NB4 (cell line): ENCODE measurements around the gene CYYR1.

Experiments
- DNase-seq: peaks from one replicate; pipeline ENCODE4 v3.0.0; 2010; ENCODE audit warnings: low read depth
- H3K4me3 ChIP-seq: one replicate; pipeline ENCODE4 v1.5.1; 2011; ENCODE audit warnings: mild to moderate bottlenecking, low read depth, low read length, moderate library complexity
- MAX ChIP-seq: IDR thresholded peaks from 2 replicates; pipeline ENCODE4 v1.6.1; 2011; ENCODE audit warnings: low read depth, low read length
- MYC ChIP-seq: IDR thresholded peaks from 2 replicates; pipeline ENCODE4 v1.6.1; 2011; ENCODE audit warnings: low read depth, low read length
- POLR2A ChIP-seq: IDR thresholded peaks from 2 replicates; pipeline ENCODE4 v1.6.1; 2011; ENCODE audit warnings: mild to moderate bottlenecking; ENCODE audit not compliant: insufficient read length; ENCODE audit errors: extremely low read depth
- TF ChIP-seq, protein P1 (sequence below): IDR thresholded peaks from one replicate; pipeline ENCODE4 v1.5.1; 2012; ENCODE audit warnings: low read depth, low read length

CYYR1 gene

DNA sequence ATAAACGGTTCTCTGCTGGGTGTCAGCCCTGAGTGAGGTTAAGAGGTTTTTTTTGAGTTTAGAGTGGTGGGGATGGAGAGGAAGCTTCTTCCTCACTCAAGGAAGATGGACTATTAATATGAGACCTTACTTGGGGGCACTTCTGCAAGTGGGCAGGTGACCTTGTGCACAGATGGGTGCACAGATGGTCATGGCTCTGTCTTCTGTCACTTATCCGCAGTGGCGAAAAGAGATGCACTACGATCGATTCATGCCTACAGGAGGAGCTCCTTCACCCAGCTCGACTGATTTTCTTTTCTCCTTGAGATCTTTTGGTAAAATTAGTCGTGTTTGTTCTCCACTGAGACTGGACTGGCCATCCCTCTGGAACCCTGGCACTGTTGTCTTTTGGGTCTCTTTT lies 22.9 kb upstream of the CYYR1 start:
- TF ChIP-seq MYC, result no peak
- no peak for DNase-seq
- H3K4me3 ChIP-seq, result no peak overlapping the region

DNA sequence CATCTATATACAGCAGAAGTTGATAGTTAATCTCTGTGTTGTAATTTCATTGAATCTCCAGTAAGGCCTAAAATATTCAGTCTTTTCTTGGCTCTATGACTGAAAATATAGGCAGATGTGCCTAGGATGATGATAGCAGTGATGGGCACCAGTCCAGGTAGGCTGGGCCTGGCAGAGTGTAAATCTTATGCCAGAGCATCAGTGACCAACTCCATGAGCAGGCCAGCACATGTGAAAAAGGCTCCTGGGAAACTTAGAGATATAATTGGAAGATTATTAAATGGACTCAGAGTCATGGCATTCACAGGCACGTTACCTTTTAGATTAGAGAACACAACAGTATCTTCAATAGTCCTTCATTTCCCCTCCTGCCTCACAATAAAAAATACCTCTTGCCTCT lies 20.7 kb upstream of the CYYR1 start:
- no peak for TF ChIP-seq POLR2A
- TF ChIP-seq MYC, result no peak
- no peak for TF ChIP-seq MAX
- TF ChIP-seq, protein P1, sequence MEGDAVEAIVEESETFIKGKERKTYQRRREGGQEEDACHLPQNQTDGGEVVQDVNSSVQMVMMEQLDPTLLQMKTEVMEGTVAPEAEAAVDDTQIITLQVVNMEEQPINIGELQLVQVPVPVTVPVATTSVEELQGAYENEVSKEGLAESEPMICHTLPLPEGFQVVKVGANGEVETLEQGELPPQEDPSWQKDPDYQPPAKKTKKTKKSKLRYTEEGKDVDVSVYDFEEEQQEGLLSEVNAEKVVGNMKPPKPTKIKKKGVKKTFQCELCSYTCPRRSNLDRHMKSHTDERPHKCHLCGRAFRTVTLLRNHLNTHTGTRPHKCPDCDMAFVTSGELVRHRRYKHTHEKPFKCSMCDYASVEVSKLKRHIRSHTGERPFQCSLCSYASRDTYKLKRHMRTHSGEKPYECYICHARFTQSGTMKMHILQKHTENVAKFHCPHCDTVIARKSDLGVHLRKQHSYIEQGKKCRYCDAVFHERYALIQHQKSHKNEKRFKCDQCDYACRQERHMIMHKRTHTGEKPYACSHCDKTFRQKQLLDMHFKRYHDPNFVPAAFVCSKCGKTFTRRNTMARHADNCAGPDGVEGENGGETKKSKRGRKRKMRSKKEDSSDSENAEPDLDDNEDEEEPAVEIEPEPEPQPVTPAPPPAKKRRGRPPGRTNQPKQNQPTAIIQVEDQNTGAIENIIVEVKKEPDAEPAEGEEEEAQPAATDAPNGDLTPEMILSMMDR, result no peak
- no peak overlapping the region for H3K4me3 ChIP-seq
- no peak for DNase-seq

DNA sequence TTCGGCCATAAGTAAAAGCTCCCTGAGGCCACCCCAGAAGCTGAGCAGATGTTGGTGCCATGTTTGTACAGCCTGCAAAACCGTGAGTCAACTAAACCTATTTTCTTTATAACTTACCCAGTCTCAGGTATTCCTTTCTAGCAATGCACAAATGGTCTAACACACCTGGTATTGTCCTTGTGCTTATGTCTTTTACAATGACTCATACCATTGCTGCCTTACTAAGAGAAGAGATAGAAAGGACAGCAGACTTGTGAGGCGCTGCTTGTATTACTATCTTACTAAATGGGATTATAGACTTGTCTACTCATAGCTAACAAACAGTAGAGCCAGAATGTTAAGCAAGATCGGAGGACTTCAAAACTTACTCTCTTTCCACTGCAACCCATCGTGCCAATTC lies 18.5 kb upstream of the CYYR1 start:
- TF ChIP-seq MAX, result no peak
- TF ChIP-seq, protein P1, result no peak
- no peak for TF ChIP-seq POLR2A
- TF ChIP-seq MYC, result no peak

GRCh38 chr21:26588446-26588845 lies 15.4 kb upstream of the CYYR1 start:
- no peak overlapping the region for H3K4me3 ChIP-seq
- TF ChIP-seq POLR2A (no peak), MYC (no peak), MAX (no peak)
- TF ChIP-seq, protein P1, result no peak
- DNase-seq, result no peak

More for the DNA sequence above, 18.5 kb upstream of the CYYR1 start:
- DNase-seq, result no peak
- no peak overlapping the region for H3K4me3 ChIP-seq

- H3K4me3 ChIP-seq, result no peak overlapping the region
- DNase-seq, result peak; percentile 5
- TF ChIP-seq, protein P1, result no peak
- TF ChIP-seq MAX (no peak), POLR2A (no peak), MYC (no peak)
Observed at GRCh38 chr21:26587736-26588201, 14.7 kb upstream of the CYYR1 start.

- no peak for DNase-seq
- no peak overlapping the region for H3K4me3 ChIP-seq
- no peak for TF ChIP-seq MAX
- no peak for TF ChIP-seq POLR2A
- TF ChIP-seq MYC, result no peak
- TF ChIP-seq, protein P1, result no peak
Observed at GRCh38 chr21:26583769-26584168, 10.7 kb upstream of the CYYR1 start.
